ENCODE data around the gene CALHM3. TPM values are rescaled to one million over a fixed set of nuclear protein-coding genes. Genes with fewer than 3 reads are reported as not detected.

CALHM3 gene
- total RNA-seq, 1 donor from 2014 or later: not detected

DNA sequence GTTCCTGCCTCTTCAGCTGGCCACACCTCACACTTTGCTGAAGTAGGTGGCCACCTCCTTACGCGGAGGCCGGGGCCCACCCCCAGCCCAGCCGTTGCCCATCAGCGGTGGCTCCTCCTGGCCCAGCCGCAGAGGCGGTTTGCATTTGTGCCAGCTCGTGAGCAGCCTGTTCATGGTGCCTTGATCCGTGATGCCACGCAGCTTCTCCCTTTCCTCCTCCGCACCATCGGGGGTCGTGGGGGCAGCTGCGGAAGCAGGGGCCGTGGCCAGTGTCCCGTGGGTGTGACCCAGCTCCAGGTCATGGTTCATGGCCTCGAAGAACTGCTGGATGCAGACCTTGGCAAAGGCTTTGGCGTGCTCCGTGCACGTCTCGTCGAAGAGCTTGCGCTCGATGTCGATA, 23.8 kb downstream of the CALHM3 start:
- TF ChIP-seq, protein P1, sequence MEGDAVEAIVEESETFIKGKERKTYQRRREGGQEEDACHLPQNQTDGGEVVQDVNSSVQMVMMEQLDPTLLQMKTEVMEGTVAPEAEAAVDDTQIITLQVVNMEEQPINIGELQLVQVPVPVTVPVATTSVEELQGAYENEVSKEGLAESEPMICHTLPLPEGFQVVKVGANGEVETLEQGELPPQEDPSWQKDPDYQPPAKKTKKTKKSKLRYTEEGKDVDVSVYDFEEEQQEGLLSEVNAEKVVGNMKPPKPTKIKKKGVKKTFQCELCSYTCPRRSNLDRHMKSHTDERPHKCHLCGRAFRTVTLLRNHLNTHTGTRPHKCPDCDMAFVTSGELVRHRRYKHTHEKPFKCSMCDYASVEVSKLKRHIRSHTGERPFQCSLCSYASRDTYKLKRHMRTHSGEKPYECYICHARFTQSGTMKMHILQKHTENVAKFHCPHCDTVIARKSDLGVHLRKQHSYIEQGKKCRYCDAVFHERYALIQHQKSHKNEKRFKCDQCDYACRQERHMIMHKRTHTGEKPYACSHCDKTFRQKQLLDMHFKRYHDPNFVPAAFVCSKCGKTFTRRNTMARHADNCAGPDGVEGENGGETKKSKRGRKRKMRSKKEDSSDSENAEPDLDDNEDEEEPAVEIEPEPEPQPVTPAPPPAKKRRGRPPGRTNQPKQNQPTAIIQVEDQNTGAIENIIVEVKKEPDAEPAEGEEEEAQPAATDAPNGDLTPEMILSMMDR (conservative IDR thresholded peaks at IDR 0.05; ENCODE audit: low read depth, low read length): no peak

DNA sequence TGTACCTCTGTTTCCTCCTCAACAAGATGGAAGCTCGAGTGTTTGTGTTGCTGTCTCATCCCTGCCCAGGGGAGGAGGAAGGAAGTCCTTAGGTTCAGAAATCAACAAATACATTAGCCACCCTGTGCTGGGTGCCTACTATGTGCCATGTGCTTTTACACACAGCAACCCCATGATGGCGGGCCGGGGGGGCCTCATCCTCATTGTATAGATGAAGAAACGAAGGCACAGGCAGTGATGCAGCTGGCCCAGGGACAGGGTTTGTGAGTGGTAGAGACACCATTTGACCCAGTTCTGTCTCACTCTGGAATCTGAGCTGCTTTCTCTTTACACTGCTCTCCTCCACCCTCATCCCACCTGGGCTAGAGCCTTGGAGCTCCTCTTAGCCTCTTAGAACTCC, 25.0 kb downstream of the CALHM3 start:
- no peak for DNase-seq (ENCODE audit: low read depth)
- TF ChIP-seq, protein P1 (conservative IDR thresholded peaks at IDR 0.05; ENCODE audit: low read depth, low read length): no peak
- H3K4me3 ChIP-seq (ENCODE audit: low read depth, low read length): no peak overlapping the region

More for the DNA sequence above, 23.8 kb downstream of the CALHM3 start:
- no peak overlapping the region for H3K4me3 ChIP-seq (ENCODE audit: low read depth, low read length)
- DNase-seq (ENCODE audit: low read depth): no peak

DNA sequence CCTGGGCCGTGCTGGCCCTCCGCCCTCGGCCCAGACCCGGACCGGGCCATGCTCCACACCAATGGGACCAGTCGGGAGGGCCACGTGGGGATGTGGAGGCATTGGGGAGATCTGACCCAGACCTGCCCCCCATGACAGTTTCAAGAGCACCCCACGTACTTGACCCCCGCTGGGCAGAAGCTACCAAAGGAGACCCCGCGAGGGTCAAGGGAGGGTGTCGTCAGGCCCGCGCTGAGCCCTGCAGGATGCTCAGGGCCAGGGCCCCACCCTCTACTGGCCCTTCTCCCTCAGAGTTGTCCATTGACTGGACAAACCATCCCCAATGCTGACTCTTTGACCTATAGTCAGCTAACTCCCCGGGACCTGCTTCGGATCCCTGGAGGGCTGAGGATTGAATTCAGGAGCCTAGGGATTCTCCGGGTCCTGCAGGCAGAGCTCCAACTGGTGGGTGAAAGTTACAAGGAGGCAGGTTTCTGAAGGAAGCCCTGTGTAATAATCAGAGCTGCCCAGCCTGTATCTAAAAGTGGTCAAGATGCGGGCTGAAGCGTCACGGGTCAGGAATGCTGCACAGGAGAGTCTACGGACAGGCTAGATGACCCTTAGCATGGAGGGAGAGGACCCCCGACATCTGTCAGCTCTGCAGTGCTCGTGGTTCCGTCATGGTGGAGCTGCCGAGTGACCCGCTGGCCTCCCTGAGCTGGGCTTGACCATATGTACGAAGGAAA, 26.4 kb downstream of the CALHM3 start:
- TF ChIP-seq, protein P1 (conservative IDR thresholded peaks at IDR 0.05; ENCODE audit: low read depth, low read length): no peak
- peak overlapping the region; percentile 39 for H3K4me3 ChIP-seq (ENCODE audit: low read depth, low read length)
- no peak for DNase-seq (ENCODE audit: low read depth)

DNA sequence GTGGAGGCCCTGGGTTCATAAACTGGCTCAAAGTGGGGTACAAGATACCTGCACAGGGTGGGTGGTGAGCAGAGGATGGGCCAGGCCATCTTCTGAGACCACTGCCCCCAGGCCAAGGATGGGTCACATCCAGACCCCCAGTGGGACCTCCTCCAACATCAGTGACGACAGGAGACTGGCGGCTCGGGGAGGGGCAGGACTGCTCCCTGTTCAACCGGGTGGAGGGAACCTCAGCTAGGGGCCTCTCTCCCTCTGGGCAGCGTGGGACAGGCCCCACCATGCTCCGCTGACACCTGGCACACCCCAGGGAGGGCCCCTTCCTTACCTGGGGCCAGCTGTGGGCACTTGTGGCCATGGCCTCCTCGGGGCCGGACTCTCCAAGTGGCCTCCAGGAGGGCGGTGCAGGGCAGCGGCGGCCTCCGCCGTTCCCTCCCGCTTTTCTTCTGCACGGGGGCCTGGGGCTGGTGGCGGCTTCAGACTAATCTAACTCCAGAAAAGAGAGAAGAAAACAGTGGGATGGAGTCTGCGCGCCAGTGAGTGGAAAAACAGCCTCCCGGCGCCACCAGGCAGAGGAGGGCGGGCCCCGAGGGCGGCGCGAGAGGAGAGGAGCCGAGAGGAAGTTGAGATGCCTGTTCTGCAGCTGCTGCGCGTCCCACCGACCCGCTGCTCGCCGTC, 27.1 kb downstream of the CALHM3 start, which contains the start of gene CALHM2:
Gene CALHM2 (minus strand): TSS at position 540 of the 675 bp plus-strand sequence. CDS start 2,429 bp downstream, outside the sequence.
- TF ChIP-seq, protein P1 (conservative IDR thresholded peaks at IDR 0.05; ENCODE audit: low read depth, low read length): no peak
- no peak for DNase-seq (ENCODE audit: low read depth)
- peak within 1 kb of the TSS; percentile 39 for H3K4me3 ChIP-seq (ENCODE audit: low read depth, low read length)

DNA sequence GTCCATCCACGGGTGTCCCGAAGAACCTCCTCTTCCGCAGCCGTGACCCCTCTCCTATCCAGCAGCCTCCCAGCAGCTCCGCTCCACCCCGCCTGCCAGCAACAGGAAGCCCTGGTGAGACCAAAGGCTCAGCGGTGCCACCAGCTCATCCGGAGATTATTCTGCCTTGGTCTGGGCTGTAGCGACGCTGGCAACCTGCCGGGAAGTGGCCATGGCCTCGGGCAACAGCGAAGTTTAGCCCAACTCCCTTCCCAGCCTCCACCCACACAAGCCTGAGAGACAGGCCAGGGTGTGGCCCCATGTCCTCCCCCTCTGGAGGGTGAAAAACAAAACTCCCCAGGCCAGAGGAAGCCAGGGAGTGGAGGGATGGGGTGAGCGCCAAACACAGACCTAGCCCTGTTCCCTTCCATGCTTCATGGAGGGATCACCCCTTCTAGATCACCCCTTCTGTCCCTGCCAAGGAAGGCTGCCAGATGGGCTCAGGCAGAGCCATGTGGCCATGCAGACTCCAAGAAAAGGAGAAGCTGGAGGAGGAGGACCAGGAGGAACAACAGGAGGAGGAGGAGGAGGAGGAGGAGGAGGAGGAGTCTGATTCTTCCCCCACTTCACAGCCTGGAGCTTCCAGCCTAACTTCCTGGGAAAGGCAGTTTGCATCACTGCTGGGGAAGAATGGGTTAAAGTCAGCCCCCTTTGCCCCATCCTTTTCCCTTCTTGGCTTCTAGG, 27.8 kb downstream of the CALHM3 start:
- no peak overlapping the region for H3K4me3 ChIP-seq (ENCODE audit: low read depth, low read length)
- DNase-seq (ENCODE audit: low read depth): no peak
- TF ChIP-seq, protein P1 (conservative IDR thresholded peaks at IDR 0.05; ENCODE audit: low read depth, low read length): no peak

DNA sequence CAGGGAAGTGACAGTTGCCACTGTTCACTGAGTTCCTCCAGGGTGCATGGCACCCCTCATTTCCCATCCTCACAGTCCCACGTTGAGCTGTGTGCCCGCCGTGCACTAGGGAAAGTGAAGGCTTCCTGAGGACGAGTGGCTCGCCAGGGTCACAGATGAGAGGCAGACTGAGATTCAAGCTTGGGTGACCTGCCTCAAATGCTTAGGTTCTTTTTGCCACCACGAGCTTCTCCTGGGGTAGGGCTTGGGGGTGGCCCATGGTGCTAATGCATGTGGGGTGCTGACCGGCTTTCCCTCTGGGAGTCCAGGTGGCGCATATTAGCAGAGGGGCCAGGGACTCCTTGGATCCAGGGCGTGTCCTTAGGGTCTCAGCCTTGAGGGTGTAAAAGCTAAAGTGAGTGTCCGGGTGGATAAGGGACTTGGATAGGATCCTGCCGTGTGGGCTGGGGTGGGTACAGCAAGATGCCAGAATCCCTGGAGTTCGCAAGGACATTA, 28.8 kb downstream of the CALHM3 start:
- DNase-seq (ENCODE audit: low read depth): no peak
- no peak overlapping the region for H3K4me3 ChIP-seq (ENCODE audit: low read depth, low read length)
- TF ChIP-seq, protein P1 (conservative IDR thresholded peaks at IDR 0.05; ENCODE audit: low read depth, low read length): no peak
